ENCODE measurements around the gene KCNQ5.

DNA sequence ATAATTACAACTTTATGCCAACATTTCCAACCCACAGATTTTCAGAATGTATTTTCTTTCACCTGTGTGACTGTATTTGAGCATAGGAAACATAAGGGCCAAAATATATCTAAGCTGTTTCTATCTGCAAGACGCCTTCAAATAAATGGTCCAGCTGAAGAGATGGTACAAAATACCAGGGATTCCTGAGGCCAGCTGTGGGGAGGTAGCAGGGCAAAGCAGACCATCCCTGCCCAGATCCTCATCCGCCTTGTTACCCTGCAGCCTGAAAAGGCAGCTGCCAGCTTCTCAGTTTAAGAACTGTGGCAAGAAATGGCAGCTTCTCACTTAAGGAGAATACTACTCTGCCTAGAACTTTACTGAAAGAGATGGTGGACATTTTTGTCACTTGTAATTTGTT lies 460.1 kb downstream of the KCNQ5 start:
- TF ChIP-seq, protein P1, sequence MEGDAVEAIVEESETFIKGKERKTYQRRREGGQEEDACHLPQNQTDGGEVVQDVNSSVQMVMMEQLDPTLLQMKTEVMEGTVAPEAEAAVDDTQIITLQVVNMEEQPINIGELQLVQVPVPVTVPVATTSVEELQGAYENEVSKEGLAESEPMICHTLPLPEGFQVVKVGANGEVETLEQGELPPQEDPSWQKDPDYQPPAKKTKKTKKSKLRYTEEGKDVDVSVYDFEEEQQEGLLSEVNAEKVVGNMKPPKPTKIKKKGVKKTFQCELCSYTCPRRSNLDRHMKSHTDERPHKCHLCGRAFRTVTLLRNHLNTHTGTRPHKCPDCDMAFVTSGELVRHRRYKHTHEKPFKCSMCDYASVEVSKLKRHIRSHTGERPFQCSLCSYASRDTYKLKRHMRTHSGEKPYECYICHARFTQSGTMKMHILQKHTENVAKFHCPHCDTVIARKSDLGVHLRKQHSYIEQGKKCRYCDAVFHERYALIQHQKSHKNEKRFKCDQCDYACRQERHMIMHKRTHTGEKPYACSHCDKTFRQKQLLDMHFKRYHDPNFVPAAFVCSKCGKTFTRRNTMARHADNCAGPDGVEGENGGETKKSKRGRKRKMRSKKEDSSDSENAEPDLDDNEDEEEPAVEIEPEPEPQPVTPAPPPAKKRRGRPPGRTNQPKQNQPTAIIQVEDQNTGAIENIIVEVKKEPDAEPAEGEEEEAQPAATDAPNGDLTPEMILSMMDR (IDR thresholded peaks at IDR 0.05), result no peak
- no peak for TF ChIP-seq POLR2A (IDR thresholded peaks at IDR 0.05)
